Femur (tissue), 1 donor: ENCODE results near the gene PDE7B.
"Not testable (repeated sequence)": the region's sequence is repeated elsewhere in the genome, so short reads cannot be mapped to it uniquely, and the experiment has no call there.

Source experiments
- DNase-seq: peaks from one replicate; pipeline ENCODE4 v3.0.0-alpha.2; 2017

The PDE7B gene

GRCh38 chr6:136208783-136209182, 357.3 kb downstream of the PDE7B start:
- no peak for DNase-seq

- no peak for DNase-seq
Observed at GRCh38 chr6:136209496-136209895, 358.0 kb downstream of the PDE7B start.

GRCh38 chr6:136210398-136211165, 359.1 kb downstream of the PDE7B start:
- DNase-seq, result peak; percentile 55

GRCh38 chr6:136212608-136213007, 361.1 kb downstream of the PDE7B start:
- DNase-seq, result no peak

- no peak for DNase-seq
Observed at GRCh38 chr6:136213012-136213539, 361.6 kb downstream of the PDE7B start.

GRCh38 chr6:136213853-136214252, 362.4 kb downstream of the PDE7B start:
- DNase-seq, result no peak

GRCh38 chr6:136216503-136217401, 365.3 kb downstream of the PDE7B start:
- DNase-seq, result no peak

GRCh38 chr6:136224974-136225373, 373.5 kb downstream of the PDE7B start:
- DNase-seq, result not testable (repeated sequence)

- peak; percentile 24 for DNase-seq
Observed at GRCh38 chr6:136225496-136225895, 374.0 kb downstream of the PDE7B start.

GRCh38 chr6:136226027-136226673, 374.6 kb downstream of the PDE7B start:
- DNase-seq, result peak; percentile 73

- no peak for DNase-seq
Observed at GRCh38 chr6:136226674-136227377, 375.3 kb downstream of the PDE7B start.

GRCh38 chr6:136228814-136229213, 377.3 kb downstream of the PDE7B start:
- DNase-seq, result no peak

- DNase-seq, result peak; percentile 39
Observed at GRCh38 chr6:136230219-136230853, 378.8 kb downstream of the PDE7B start.

GRCh38 chr6:136232701-136233100, 381.2 kb downstream of the PDE7B start:
- no peak for DNase-seq

- no peak for DNase-seq
Observed at GRCh38 chr6:136235233-136235564, 383.7 kb downstream of the PDE7B start.

- DNase-seq, result no peak
Observed at GRCh38 chr6:136236466-136237293, 385.2 kb downstream of the PDE7B start.

- no peak for DNase-seq
Observed at GRCh38 chr6:136244061-136244616, 392.6 kb downstream of the PDE7B start.
